GM19397 (cell line): ENCODE results near the gene MOK.
A peak's percentile ranks its signal among the peaks of the same experiment; 100 is the strongest.
"Not testable (repeated sequence)": the region's sequence is repeated elsewhere in the genome, so short reads cannot be mapped to it uniquely, and the experiment has no call there.

Experiments
- ATAC-seq: cut with Tn5 transposase; IDR thresholded peaks from one replicate; pipeline ENCODE4 v1.9.1; 2021; ENCODE audit warnings: mild to moderate bottlenecking, moderate library complexity; ENCODE audit not compliant: unreplicated experiment

Gene MOK

GRCh38 chr14:102323102-102323501 lies 18.1 kb upstream of the MOK start:
- no peak for ATAC-seq

GRCh38 chr14:102321456-102322422 lies 16.8 kb upstream of the MOK start:
- no peak for ATAC-seq

GRCh38 chr14:102320671-102321455 lies 15.9 kb upstream of the MOK start:
- ATAC-seq: no peak

GRCh38 chr14:102320033-102320660 lies 15.2 kb upstream of the MOK start:
- ATAC-seq: no peak

- ATAC-seq: peak; percentile 65
Measured at GRCh38 chr14:102319351-102320032, 14.5 kb upstream of the MOK start, which contains the start of gene ZNF839. ZNF839 (plus strand) TSS chr14:102319746; CDS start chr14:102319766, 20 bp downstream.

GRCh38 chr14:102318781-102319276 lies 13.9 kb upstream of the MOK start:
- no peak for ATAC-seq

- no peak for ATAC-seq
Measured at GRCh38 chr14:102317564-102318248, 12.7 kb upstream of the MOK start.

- peak; percentile 53 for ATAC-seq
Measured at GRCh38 chr14:102316743-102317563, 12.0 kb upstream of the MOK start.

GRCh38 chr14:102316338-102316742 lies 11.4 kb upstream of the MOK start:
- ATAC-seq: no peak

- no peak for ATAC-seq
Measured at GRCh38 chr14:102315121-102315520, 10.2 kb upstream of the MOK start.

- ATAC-seq: peak; percentile 62
Measured at GRCh38 chr14:102314242-102315011, 9.5 kb upstream of the MOK start.

- ATAC-seq: no peak
Measured at GRCh38 chr14:102303664-102304063, 1.3 kb downstream of the MOK start.

GRCh38 chr14:102298303-102299070 lies 6.5 kb downstream of the MOK start:
- not testable (repeated sequence) for ATAC-seq

GRCh38 chr14:102297436-102298170 lies 7.4 kb downstream of the MOK start:
- no peak for ATAC-seq

- ATAC-seq: no peak
Measured at GRCh38 chr14:102295270-102295669, 9.7 kb downstream of the MOK start.

- ATAC-seq: no peak
Measured at GRCh38 chr14:102293781-102294180, 11.2 kb downstream of the MOK start.

- ATAC-seq: no peak
Measured at GRCh38 chr14:102292441-102292840, 12.5 kb downstream of the MOK start.
